Hippocampal formation (tissue), 2 donors: Measurements from ENCODE around the gene SNRPA.
"Not testable (repeated sequence)": the region's sequence is repeated elsewhere in the genome, so short reads cannot be mapped to it uniquely, and the experiment has no call there.

ENCODE experiments used
- DNase-seq, 2 donors: peaks; one replicate each; lab custom pipeline; 2025; lab: John Stamatoyannopoulos, UW

The SNRPA gene

GRCh38 chr19:40776932-40777644 is 26.1 kb downstream of the SNRPA start:
- DNase-seq, result peak; percentile 79 to 92

- no peak for DNase-seq
These were observed 26.6 kb downstream of the SNRPA start for GRCh38 chr19:40777645-40777936.

GRCh38 chr19:40777937-40778705 is 27.1 kb downstream of the SNRPA start, which contains the start of gene RAB4B:
RAB4B (plus strand) TSS chr19:40778247; CDS start chr19:40778376, 129 bp downstream.
- peak; percentile 98 to 100 for DNase-seq

- no peak for DNase-seq
These were observed 27.8 kb downstream of the SNRPA start for GRCh38 chr19:40778706-40779284.

- no peak for DNase-seq
These were observed 29.6 kb downstream of the SNRPA start for GRCh38 chr19:40780582-40780981.

GRCh38 chr19:40781140-40781539 is 30.1 kb downstream of the SNRPA start:
- no peak for DNase-seq

GRCh38 chr19:40783711-40784110 is 32.7 kb downstream of the SNRPA start:
- DNase-seq, result no peak

- DNase-seq, result not testable (repeated sequence)
These were observed 33.1 kb downstream of the SNRPA start for GRCh38 chr19:40784146-40784545.

- DNase-seq, result no peak
These were observed 34.5 kb downstream of the SNRPA start for GRCh38 chr19:40785526-40785925.

- DNase-seq, result no peak
These were observed 35.3 kb downstream of the SNRPA start for GRCh38 chr19:40786060-40787037.

GRCh38 chr19:40791349-40791748 is 40.3 kb downstream of the SNRPA start:
- DNase-seq, result no peak

- no peak for DNase-seq
These were observed 41.0 kb downstream of the SNRPA start for GRCh38 chr19:40791996-40792395.

- no peak for DNase-seq
These were observed 46.4 kb downstream of the SNRPA start for GRCh38 chr19:40797166-40797962.

GRCh38 chr19:40797963-40798682 is 47.1 kb downstream of the SNRPA start:
- DNase-seq, result peak in 1 of 2 donors; percentile 60

GRCh38 chr19:40798683-40799557 is 47.9 kb downstream of the SNRPA start, which contains the start of gene EGLN2:
EGLN2 (plus strand) TSS chr19:40799191; CDS start chr19:40800573, 1,382 bp downstream.
- peak; percentile 98 to 99 for DNase-seq

GRCh38 chr19:40799558-40800338 is 48.7 kb downstream of the SNRPA start:
- no peak for DNase-seq

- DNase-seq, result no peak
These were observed 49.5 kb downstream of the SNRPA start for GRCh38 chr19:40800339-40800996.

GRCh38 chr19:40800997-40801377 is 50.0 kb downstream of the SNRPA start:
- DNase-seq, result no peak
